Measurements from ENCODE around the gene WBP2.
"Not testable (repeated sequence)": the region's sequence is repeated elsewhere in the genome, so short reads cannot be mapped to it uniquely, and the experiment has no call there.

WBP2 gene

DNA sequence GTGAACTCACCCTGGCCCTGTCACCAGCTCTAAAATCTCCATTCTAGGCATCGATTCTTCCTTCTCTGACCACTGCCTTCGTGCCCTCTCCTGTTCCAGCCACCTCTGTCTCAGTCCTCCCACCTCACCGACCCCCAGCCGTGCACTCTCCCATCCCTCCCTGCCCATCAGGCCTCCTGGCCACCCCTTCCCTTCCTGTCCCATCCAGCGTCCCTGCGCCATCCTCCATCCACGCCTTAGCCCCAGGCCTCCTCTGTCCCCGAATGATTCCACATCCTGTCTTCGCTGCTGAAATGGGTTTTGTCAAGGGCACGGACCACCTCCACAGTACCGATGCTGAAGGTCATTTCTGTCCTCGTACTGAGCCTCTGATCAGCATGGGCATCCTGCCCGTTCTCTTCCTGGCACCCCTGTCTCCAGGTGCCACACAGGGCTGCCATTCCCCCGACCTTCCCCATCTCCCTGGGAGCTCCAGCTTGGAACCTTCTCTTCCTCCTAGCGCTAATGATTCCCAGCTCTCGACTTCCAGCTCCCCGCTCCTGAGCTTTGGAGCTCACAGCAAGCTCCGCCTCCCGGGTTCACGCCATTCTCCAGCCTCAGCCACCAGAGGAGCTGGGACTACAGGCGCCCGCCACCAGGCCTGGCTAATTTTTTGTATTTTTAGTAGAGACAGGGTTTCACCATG, 39.1 kb upstream of the WBP2 start:
- intact Hi-C loops (cut with micrococcal nuclease), result no loop called here
- Mint-ChIP-seq H3K4me3 (no peak overlapping the region), H3K9me3 (no peaks in the 10 kb centered on the region), H3K36me3 (ENCODE audit: low read depth) (peaks cover 90% of the 10 kb centered on the region), H3K27ac (peak overlapping the region; percentile 90), H3K27me3 (no peaks in the 10 kb centered on the region), H3K4me1 (ENCODE audit: low read depth) (peaks cover 32% of the 10 kb centered on the region)

DNA sequence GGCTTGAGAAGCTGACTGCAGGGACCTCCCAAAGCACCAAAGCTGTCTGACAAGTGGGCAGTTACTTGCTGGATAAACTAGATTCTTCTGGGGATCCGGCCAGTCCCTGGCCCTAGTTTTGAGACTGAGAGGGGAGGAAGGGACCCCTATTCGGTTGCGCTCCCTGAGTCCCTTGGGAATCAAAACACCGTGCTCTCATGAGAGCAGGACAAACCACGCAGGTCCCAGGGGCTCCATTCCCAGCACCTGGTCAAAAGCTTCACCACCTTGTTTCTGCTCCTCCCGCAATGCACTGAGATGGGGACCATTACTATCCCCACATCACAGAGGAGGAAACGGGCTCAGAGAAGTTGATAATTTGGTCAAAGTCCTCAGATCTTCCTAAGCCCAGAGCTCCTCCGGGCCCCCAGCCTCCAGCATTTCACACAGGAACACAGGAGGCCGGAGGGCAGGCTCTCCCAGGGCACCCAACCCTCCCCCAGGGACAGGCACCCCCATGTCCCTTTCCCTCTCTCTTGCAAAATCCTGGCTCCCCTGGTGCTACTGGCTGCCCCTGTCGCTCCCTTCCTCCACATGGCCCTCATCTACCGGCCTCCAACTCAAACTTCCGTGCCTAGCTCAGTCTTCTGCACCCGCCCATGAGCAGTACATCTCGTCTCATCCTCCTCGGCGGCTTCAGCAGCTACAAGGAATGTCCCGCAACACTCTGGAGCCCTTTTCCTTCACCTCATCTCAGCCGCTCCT, 38.3 kb upstream of the WBP2 start:
- intact Hi-C loops (cut with micrococcal nuclease), result no loop called here
- Mint-ChIP-seq H3K4me1 (ENCODE audit: low read depth) (peaks cover 32% of the 10 kb centered on the region), H3K9me3 (no peaks in the 10 kb centered on the region), H3K27me3 (no peaks in the 10 kb centered on the region), H3K4me3 (no peak overlapping the region), H3K36me3 (ENCODE audit: low read depth) (peaks cover 90% of the 10 kb centered on the region), H3K27ac (no peak overlapping the region)

DNA sequence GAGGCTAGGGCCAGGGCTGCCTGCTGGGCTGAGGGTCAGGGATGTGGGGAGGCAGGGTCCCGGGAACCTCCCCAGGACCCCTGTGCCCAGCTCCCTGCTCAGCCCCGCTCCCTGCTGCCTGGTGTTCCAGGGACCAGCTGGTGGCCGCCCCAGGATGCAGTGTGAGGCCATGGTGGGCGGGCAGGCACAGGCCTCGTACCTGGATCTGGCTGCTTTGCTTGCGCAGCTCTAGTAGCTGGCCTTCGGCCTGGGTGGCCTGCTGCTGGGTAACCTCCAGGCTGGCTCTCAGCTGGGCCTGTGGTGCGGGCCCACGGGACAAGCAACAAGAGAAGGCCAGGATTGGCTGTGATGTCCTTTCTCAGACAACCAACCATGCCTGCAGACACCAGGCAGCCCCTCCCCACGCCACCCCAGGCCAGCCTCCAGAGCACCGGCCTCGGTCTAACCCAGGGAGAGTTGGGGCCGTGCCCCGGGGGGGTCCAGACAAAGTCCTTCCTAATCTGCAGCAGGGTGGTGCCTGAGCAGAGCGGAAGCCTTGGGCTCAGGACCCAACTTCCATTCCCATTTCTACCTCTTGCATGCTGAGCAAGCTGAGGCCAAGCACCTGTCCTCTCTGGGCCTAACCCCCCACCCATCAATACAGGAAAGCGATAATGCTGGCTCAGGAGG, 37.6 kb upstream of the WBP2 start:
- intact Hi-C loops (cut with micrococcal nuclease), result no loop called here
- Mint-ChIP-seq H3K27ac (no peak overlapping the region), H3K9me3 (no peaks in the 10 kb centered on the region), H3K4me3 (no peak overlapping the region), H3K27me3 (no peaks in the 10 kb centered on the region), H3K36me3 (ENCODE audit: low read depth) (peaks cover 88% of the 10 kb centered on the region), H3K4me1 (ENCODE audit: low read depth) (peaks cover 31% of the 10 kb centered on the region)

DNA sequence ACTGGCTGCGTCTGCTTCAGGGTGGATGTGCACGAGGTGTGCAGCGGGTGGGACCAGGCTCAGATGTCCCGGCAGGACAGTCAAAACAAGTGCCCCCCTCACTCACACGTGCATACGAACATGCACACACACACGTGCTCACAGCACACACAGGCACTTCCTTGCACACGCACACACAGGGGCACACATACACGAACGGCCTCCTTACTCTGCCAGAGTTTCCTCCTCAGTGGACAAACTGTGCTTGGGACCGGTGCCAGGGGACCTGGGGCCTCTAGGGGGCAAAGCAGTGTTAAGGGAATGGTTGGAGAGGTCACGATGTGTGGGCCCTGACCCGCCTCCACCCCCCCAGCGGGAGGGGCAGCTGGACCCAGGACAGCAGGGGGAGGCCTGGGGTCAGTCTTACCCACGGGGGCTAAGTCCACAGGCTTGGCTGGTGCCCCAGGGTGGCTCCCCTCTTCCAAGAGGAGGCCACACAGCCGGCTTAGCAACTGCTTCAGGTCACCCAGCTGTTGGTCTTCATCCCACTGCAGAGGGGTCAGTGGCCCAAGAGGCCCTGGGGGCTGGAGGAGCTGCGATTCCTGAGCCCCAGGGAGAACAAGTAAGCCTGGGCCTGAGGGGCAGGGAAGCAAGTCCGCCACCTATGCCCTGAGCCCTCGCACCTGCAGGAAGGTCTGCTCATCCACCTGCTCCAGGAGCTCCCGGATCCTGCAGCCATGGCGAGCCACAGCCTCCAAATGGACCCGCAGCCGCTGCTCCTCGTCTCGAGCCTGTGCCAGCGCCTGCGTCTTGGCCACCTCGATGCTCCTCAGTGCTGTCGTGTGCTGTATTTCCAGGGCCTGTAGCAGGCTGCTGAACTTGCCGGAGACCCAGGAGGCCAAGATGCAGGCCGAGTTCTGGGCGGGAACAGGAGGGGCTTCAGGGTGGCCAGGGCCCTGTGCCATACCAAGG, 36.7 kb upstream of the WBP2 start:
- Mint-ChIP-seq H3K9me3 (no peaks in the 10 kb centered on the region), H3K27me3 (no peaks in the 10 kb centered on the region), H3K36me3 (ENCODE audit: low read depth) (peaks cover 91% of the 10 kb centered on the region), H3K4me1 (ENCODE audit: low read depth) (peaks cover 26% of the 10 kb centered on the region), H3K27ac (no peak overlapping the region), H3K4me3 (no peak overlapping the region)
- intact Hi-C loops (cut with micrococcal nuclease), result no loop called here

DNA sequence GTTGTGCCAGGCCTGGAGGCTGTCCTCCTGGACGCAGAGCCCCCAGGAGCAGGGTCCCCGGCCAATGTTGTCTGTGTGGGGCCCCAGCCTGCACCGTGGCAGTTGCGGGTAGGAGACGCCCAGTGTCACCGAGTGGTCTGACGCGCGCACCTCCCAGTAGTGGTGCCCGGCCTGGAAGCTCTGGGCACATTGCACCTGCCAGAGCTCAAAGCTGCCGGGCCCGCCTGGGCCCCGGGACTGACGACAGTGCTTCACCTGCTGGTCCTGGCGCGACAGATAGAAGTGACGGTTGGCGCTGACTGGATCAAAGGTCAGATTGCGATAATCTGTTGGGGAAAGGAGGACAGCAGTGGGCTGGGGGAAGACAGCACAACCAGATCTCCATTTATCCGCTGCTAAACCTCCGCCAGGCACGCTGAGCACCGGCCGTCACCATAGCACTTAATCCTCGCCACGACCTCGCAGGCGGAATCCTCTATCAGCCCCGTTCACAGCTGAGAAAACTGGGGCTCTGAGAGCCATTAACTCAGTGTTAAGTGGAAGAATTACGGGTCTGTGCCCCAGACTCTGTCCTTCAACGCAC, 36.0 kb upstream of the WBP2 start:
- intact Hi-C loops (cut with micrococcal nuclease), result no loop called here
- Mint-ChIP-seq H3K4me1 (ENCODE audit: low read depth) (peaks cover 27% of the 10 kb centered on the region), H3K27ac (no peak overlapping the region), H3K9me3 (no peaks in the 10 kb centered on the region), H3K27me3 (peaks cover under 1% of the 10 kb centered on the region), H3K4me3 (no peak overlapping the region), H3K36me3 (ENCODE audit: low read depth) (peaks cover 96% of the 10 kb centered on the region)

DNA sequence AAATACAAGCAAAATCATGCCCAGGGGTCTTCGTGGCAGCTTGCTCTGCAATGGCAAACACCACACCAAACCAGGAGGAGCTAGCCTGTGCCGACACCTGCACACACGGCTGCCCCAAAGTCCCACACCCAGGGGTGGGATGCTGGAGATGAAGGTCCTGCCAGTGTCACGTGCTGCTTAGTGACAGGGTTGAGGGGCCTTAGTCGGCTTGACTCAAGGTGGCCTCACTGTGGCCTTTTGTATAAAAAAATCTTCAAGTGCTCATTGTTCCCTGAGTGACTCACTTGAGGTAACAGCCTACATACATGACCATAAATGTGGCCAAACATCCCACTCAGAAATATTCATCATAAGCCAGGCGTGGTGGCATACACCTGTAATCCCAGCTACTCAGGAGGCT, 34.3 kb upstream of the WBP2 start:
- intact Hi-C loops (cut with micrococcal nuclease), result no loop called here
- Mint-ChIP-seq H3K36me3 (ENCODE audit: low read depth) (peaks cover 79% of the 10 kb centered on the region), H3K4me1 (ENCODE audit: low read depth) (peaks cover 25% of the 10 kb centered on the region), H3K27ac (no peak overlapping the region), H3K9me3 (no peaks in the 10 kb centered on the region), H3K4me3 (no peak overlapping the region), H3K27me3 (peaks cover 5% of the 10 kb centered on the region)

DNA sequence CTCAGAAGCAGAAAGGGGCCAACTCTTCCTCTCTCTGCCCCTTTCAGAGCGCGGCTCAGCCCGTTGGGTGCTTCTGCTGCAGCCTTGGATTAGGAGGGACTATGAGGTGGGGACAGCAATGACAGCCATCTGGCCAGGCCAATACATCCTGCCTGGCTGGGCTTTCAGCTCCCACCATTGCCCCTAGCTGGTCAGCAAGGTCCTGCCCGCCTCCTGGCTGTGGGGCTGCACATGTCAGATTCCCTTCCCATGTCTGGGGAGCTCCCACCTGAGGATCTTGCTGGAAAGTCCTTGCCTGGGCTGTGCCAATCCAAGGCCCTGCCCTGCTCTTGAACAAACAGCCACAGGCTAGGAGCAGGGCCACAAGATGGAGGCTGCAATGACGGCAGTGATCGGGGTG, 33.3 kb upstream of the WBP2 start:
- H3K36me3 Mint-ChIP-seq (ENCODE audit: low read depth), result peaks cover 70% of the 10 kb centered on the region
- peaks cover 18% of the 10 kb centered on the region for H3K4me1 Mint-ChIP-seq (ENCODE audit: low read depth)
- H3K27ac Mint-ChIP-seq, result no peak overlapping the region
- H3K4me3 Mint-ChIP-seq, result no peak overlapping the region
- peaks cover 5% of the 10 kb centered on the region for H3K27me3 Mint-ChIP-seq
- intact Hi-C loops (cut with micrococcal nuclease), result no loop called here
- no peaks in the 10 kb centered on the region for H3K9me3 Mint-ChIP-seq

DNA sequence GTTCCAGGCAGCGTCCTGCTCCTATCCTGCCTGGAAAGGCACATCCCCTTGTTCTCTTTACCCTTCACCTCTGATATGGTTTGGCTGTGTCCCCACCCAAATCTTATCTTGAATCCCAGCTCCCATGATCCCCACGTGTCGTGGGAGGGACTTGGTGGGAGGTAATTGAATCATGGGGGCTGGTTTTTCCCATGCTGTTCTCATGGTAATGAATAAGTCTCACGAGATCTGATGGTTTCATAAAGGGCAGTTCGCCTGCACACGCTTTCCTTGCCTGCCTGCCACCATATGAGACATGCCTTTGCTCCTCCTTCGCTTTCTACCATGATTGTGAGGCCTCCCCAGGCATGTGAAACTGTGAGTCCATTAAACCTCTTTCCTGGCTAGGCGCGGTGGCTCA, 30.7 kb upstream of the WBP2 start:
- H3K9me3 Mint-ChIP-seq; H3K4me3 Mint-ChIP-seq; intact Hi-C loops (cut with micrococcal nuclease): not testable (repeated sequence)
- Mint-ChIP-seq H3K27me3 (peaks cover 25% of the 10 kb centered on the region), H3K4me1 (ENCODE audit: low read depth) (peaks cover 33% of the 10 kb centered on the region), H3K36me3 (ENCODE audit: low read depth) (peaks cover 44% of the 10 kb centered on the region), H3K27ac (peak overlapping the region; percentile 35)

DNA sequence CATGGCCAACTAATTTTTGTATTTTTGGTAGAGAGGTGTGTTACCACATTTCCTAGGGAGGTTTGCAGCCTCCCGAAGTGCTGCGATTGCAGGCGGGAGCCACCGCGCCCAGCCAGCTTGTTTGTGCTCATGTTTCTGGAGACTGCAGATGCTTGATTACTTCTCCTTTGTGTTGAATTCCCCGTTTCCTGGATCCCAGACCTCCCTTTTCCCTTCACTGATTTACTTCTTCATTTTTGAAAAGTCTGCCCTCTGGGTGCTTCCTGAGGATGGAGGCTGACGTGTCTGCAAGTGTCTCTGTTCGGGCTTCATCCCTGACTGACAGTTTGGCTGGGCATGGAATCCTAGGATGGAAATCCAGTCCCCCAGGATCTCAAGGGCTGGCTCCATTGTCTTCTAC, 30.3 kb upstream of the WBP2 start:
- H3K36me3 Mint-ChIP-seq (ENCODE audit: low read depth), result peaks cover 39% of the 10 kb centered on the region
- peaks cover 29% of the 10 kb centered on the region for H3K27me3 Mint-ChIP-seq
- no peaks in the 10 kb centered on the region for H3K9me3 Mint-ChIP-seq
- peaks cover 33% of the 10 kb centered on the region for H3K4me1 Mint-ChIP-seq (ENCODE audit: low read depth)
- peak overlapping the region; percentile 35 for H3K27ac Mint-ChIP-seq
- intact Hi-C loops (cut with micrococcal nuclease), result no loop called here
- H3K4me3 Mint-ChIP-seq, result no peak overlapping the region

DNA sequence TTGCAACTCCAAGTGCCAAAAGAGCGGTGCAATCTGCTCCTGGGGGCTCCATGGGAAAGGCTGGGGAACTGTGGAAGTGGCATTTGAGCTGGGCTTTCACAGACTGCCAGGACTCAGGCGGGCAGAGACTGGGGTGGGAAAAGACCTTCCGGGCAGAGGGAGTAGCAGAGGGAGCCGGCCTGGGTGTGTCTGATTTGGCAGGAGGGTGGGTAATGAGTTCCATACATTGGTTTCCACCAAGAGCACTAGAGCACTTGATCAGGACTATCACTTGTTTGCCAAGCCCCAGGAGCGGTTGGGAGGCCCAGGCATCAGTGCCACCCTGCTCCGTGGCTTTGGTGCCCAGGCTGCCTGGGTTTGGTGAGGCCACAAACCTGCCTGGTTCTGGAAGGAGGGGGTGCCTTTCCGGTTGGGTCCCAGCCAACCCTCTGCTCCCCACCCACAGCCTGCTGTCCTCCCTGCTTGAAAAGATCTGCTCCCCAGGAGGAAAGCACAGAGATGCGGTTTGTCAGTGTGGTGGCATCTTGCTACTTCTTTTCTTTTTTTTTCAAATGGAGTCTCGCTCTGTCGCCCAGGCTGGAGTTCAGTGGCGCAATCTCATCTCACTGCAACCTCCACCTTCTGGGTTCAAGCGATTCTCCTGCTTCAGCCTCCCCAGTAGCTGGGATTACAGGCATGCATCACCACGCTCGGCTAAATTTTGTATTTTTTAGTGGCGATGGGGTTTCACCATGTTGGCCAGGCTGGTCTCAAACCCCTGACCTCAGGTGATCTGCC, 26.7 kb upstream of the WBP2 start:
- H3K27me3 Mint-ChIP-seq, result peaks cover 54% of the 10 kb centered on the region

DNA sequence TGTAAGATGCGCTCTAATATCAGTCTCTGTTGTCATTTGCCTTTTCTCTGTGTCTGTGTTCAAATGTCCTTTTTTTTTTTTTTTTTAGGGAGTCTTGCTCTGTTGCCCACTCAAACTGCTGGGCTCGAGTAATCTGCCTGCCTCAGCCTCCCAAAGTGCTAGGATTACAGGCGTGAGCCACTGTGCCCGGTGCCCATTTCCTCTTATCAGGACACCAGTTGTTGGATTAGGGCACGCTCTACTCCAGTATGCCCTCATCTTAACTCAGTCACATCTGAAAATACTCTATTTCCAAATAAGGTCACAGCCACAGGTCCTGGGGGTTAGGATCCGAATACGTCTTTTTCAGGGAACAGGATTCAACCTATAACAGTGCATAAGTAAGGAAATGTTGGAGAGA, 25.1 kb upstream of the WBP2 start:
- H3K27ac Mint-ChIP-seq, result no peak overlapping the region
- peaks cover 68% of the 10 kb centered on the region for H3K27me3 Mint-ChIP-seq
- peaks cover 28% of the 10 kb centered on the region for H3K36me3 Mint-ChIP-seq (ENCODE audit: low read depth)
- intact Hi-C loops (cut with micrococcal nuclease), result no loop called here
- H3K4me3 Mint-ChIP-seq, result no peak overlapping the region
- H3K4me1 Mint-ChIP-seq (ENCODE audit: low read depth), result peaks cover 59% of the 10 kb centered on the region
- H3K9me3 Mint-ChIP-seq, result no peaks in the 10 kb centered on the region

More for the DNA sequence above, 26.7 kb upstream of the WBP2 start:
- Mint-ChIP-seq H3K4me3 (peak overlapping the region; percentile 11), H3K9me3 (no peaks in the 10 kb centered on the region), H3K27ac (peak overlapping the region; percentile 51), H3K4me1 (ENCODE audit: low read depth) (peaks cover 53% of the 10 kb centered on the region), H3K36me3 (ENCODE audit: low read depth) (peaks cover 17% of the 10 kb centered on the region)
- intact Hi-C loops (cut with micrococcal nuclease), result no loop called here

DNA sequence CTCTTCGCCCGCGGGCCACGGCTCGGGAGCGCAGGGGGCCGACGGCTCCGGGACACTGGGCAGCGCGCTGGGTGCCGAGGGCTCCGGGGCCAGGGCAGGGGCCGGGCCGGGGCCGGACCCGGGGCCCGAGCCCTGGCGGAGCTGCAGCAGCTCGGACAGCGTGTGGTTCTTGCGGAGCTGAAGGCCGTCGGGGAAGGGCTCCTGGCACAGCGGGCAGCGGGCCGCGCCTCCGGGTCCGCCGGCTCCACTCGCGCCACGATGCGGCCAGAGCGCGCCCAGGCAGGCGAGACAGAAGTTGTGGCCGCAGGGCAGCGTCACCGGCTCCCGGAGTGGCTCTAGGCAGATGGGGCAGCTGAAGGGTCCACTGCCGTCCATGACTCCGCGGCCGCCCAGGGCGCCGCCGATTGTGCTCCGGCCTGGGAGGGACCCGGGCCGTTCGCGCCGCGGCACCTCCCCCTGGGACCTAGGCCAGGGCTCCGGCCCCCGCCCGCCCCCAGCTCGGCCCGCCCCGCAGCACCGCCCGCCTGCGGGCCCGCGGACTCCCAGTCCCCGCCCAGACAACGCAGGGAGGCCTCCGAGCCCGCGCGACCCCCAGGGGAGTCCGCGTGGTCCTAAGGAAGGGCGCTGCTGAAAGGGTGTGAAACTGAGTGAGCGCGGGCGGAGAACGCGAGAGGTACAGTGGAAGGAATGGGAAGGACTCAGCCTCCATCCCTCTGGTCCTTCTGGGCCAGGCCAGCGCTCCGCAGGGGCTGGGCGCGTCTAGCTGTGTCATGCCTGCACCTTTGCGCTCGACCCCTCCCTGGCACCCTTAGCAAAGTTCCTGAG, 23.3 kb upstream of the WBP2 start, which contains the start of gene TRIM47:
Gene TRIM47 (minus strand): TSS at position 408 of the 825 bp plus-strand sequence. CDS start 33 bp downstream, at position 375.
- Mint-ChIP-seq H3K9me3 (no peaks in the 10 kb centered on the region), H3K36me3 (ENCODE audit: low read depth) (peaks cover 47% of the 10 kb centered on the region), H3K27ac (peak within 1 kb of the TSS; percentile 95), H3K4me1 (ENCODE audit: low read depth) (peaks cover 68% of the 10 kb centered on the region), H3K4me3 (peak within 1 kb of the TSS; percentile 92), H3K27me3 (peaks cover 75% of the 10 kb centered on the region)
- intact Hi-C loops (cut with micrococcal nuclease), result no loop called here
